A673 (cell line): Measurements from ENCODE around the gene STOML2. TPM values are rescaled to one million over a fixed set of nuclear protein-coding genes. Genes with fewer than 3 reads are reported as not detected.
A peak's percentile ranks its signal among the peaks of the same experiment; 100 is the strongest.

ENCODE experiments used
- BruUV-seq: library from RNA; stranded (reverse); fragments of 400-500 nt; replicated peaks from 2 replicates; lab custom pipeline; 2021; lab: Mats Ljungman, UMichigan
- CTCF ChIA-PET: fragments of 300-600 bp; sonication (Branson Sonifier 250); formaldehyde crosslinking; loops from one replicate; lab custom pipeline; 2022; ENCODE audit warnings: antibody characterized with exemption; lab: Charles Lee
- POLR2A ChIA-PET: fragments of 300-600 bp; sonication (Branson Sonifier 250); formaldehyde crosslinking; loops from one replicate; lab custom pipeline; 2022; ENCODE audit warnings: antibody characterized with exemption; ENCODE audit not compliant: low non-redundant PET; lab: Charles Lee
- DNase-seq: peaks from one replicate; pipeline ENCODE4 v3.0.0-alpha.2; 2015; ENCODE audit warnings: low spot score
- H3K27ac ChIP-seq: fragments of 200-600 bp; sonication (generic); 2 replicates; pipeline ENCODE4 v1.5.1; 2016; ENCODE audit warnings: mixed run types, low read depth, mild to moderate bottlenecking, mixed read lengths, antibody characterized with exemption, low read length; ENCODE audit not compliant: poor library complexity, severe bottlenecking
- H3K27me3 ChIP-seq: fragments of 200-600 bp; sonication (generic); replicated peaks from 2 replicates; pipeline ENCODE4 v1.6.1; 2017; ENCODE audit warnings: mixed run types, low read depth, mild to moderate bottlenecking, mixed read lengths, antibody characterized with exemption, low read length; ENCODE audit not compliant: insufficient read depth, poor library complexity
- H3K36me3 ChIP-seq: fragments of 200-600 bp; sonication (generic); 2 replicates; pipeline ENCODE4 v1.6.1; 2016; ENCODE audit warnings: mixed run types, mild to moderate bottlenecking, mixed read lengths, antibody characterized with exemption, low read length; ENCODE audit not compliant: insufficient read depth, poor library complexity, severe bottlenecking
- H3K4me1 ChIP-seq: fragments of 200-600 bp; sonication (generic); 2 replicates; pipeline ENCODE4 v1.6.1; 2017; ENCODE audit warnings: mixed run types, mild to moderate bottlenecking, mixed read lengths, antibody characterized with exemption, low read length; ENCODE audit not compliant: insufficient read depth, poor library complexity, severe bottlenecking
- H3K4me3 ChIP-seq: fragments of 200-600 bp; sonication (generic); 2 replicates; pipeline ENCODE4 v1.5.1; 2016; ENCODE audit warnings: low read depth, mixed run types, mild to moderate bottlenecking, mixed read lengths, low read length; ENCODE audit not compliant: poor library complexity, severe bottlenecking
- H3K9me3 ChIP-seq: fragments of 200-600 bp; sonication (generic); 2 replicates; pipeline ENCODE4 v1.6.1; 2016; ENCODE audit warnings: mixed run types, low read depth, mild to moderate bottlenecking, mixed read lengths, antibody characterized with exemption, low read length; ENCODE audit not compliant: poor library complexity, severe bottlenecking
- CTCF ChIP-seq: fragments of 300-800, 200-600 bp; sonication (generic); conservative IDR thresholded peaks from 2 replicates; pipeline ENCODE4 v1.5.1; 2017; ENCODE audit warnings: low read depth, mild to moderate bottlenecking, antibody characterized with exemption, low read length, moderate library complexity, mixed read lengths
- EZH2 ChIP-seq: fragments of 200-600 bp; sonication (generic); IDR thresholded peaks from 2 replicates; pipeline ENCODE4 v1.6.1; 2017; ENCODE audit warnings: borderline replicate concordance, low read depth, mild to moderate bottlenecking, mixed read lengths, antibody characterized with exemption, low read length; ENCODE audit not compliant: poor library complexity, severe bottlenecking
- intact Hi-C: fragments of 100-400 bp; cut with micrococcal nuclease; formaldehyde crosslinking; loops from one replicate; pipeline ENCODE4 v1.10.0; 2022; ENCODE audit not compliant: unreplicated experiment
- total RNA-seq: library from RNA; stranded (reverse); gene quantifications from 2 replicates; pipeline ENCODE4 v1.2.3, GENCODE V29; 2021

The STOML2 gene
- total RNA-seq, 1 experiment from 2014 or later: 200 TPM

DNA sequence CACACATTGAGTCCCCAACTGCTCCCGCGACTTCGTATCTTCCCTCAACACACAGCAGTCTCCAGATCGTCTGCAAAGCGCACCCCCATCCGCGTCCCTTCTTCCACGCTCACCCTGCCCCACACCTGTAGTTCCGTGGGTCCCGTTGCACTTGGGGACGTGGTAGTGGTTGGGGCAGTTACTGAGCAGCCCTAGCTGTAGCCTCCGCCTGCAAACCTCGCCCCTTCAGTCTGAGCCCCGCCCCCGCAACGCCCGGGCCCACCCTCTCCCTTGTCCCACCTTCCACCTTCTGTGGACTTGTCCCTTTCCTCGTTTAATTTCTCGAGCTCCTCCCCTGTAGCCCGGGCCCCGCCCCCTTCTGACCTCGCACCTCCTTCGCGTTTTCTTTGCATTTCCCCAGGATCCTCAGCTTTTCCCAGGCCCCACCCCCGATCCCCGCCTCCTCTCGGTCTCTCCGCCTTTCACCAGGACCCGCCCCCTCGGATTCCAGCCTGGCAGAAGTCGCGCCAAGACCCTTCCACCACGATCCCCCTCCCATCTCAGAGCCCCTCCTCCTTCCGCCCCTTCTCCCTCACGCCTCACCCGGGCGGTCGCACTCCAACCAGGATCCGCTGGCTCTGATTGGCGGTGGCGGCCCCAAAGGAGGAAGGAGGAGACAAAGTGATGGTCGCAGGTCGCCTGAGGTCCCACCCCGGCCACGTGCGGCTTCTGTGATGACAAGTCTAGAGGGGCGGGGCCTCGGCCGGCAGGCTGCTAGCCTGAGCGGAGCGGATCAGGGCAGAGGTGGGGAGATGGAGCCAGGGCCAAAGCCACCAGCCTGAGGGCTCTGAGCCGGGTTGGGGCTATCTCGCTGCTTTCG is 13.0 kb upstream of the STOML2 start, which contains the start of gene ATOSB:
TSS of gene ATOSB (minus strand) at position 183 of the 859 bp plus-strand sequence. CDS start 7,588 bp downstream, outside the sequence.
- Histone ChIP-seq H3K9me3 (no peaks in the 10 kb centered on the region), H3K36me3 (no peaks in the 10 kb centered on the region), H3K27me3 (no peaks in the 10 kb centered on the region), H3K4me1 (peaks cover 30% of the 10 kb centered on the region), H3K4me3 (peak within 1 kb of the TSS; percentile 53), H3K27ac (peak within 1 kb of the TSS; percentile 83)
- no TSS peak for BruUV-seq
- CTCF ChIA-PET: interaction anchor here (0.5 to 1.3 kb wide), 9 partner anchors 13 to 438 kb away, joined by 3 to 17 read pairs (median 4); partner anchors contain the start of gene STOML2
- no peak for TF ChIP-seq EZH2
- no peak for TF ChIP-seq CTCF
- POLR2A ChIA-PET: interaction anchor here (0.5 to 1.0 kb wide), 3 partner anchors 13 to 216 kb away, joined by 3 to 4 read pairs (median 3); partner anchors contain the start of gene STOML2
- intact Hi-C loops: loop anchor here (1.0 to 10.0 kb wide), 6 partner anchors 143 to 541 kb away; partner anchors contain the start of genes CCDC107 and RMRP
- DNase-seq: peak; percentile 98

DNA sequence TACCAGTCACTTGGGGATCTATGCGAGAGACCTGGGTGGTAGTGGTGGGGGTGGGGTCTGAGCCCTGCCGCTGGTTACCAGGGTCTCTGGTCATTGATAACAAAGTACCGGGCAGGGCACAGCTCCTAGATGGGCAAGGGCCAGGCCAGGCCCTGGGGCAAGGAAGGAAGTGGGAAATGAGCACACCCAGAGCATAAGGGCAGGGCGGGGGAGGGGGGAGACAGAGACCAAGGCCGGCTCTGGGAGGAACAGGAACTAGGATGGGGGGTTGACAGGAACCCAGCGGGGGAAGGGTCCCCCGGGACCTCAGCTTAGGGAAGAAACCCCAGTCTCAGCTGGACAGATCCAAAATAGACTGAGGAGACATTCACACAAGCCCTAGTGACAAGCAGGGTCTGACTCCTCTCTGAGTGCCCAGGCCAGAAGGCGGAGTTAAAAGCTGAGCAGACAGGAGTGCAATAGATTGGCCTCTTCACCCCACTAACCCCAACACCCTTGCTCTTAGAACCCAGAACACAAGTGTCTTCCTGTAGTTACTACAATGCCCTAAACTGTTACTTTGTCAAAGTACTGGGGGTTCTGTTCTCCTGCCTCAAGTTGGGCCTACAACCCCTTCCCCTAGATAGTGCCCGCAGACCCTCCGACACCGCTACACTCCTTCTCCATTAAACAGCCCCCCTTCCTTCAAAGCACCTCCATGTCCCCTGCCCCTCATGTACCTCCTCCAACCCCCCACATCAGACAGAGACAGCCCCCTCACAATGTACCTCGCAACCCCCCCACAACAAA is 12.1 kb upstream of the STOML2 start:
- H3K27me3 ChIP-seq: no peaks in the 10 kb centered on the region
- ChIA-PET CTCF (interaction anchor here (0.7 to 1.1 kb wide), 7 partner anchors 12 to 439 kb away, joined by 3 to 8 read pairs (median 5); partner anchors contain the start of gene STOML2), POLR2A (interaction anchor here (0.6 to 1.0 kb wide), 2 partner anchors 12 to 215 kb away, joined by 3 read pairs; partner anchors contain the start of gene STOML2)
- intact Hi-C loops: loop anchor here (5.0 to 10.0 kb wide), 4 partner anchors 162 to 542 kb away; partner anchors contain the start of genes CCDC107 and RMRP
- no peaks in the 10 kb centered on the region for H3K36me3 ChIP-seq
- TF ChIP-seq EZH2 (no peak), CTCF (no peak)
- DNase-seq: peak; percentile 58
- peaks cover 37% of the 10 kb centered on the region for H3K4me1 ChIP-seq
- peak overlapping the region; percentile 83 for H3K27ac ChIP-seq
- no TSS peak for BruUV-seq
- peak overlapping the region; percentile 53 for H3K4me3 ChIP-seq
- H3K9me3 ChIP-seq: no peaks in the 10 kb centered on the region
